Upper lobe of left lung (tissue), 6 donors: ENCODE measurements around the gene RSBN1L. TPM values are rescaled to one million over a fixed set of nuclear protein-coding genes. Genes with fewer than 3 reads are reported as not detected.

Experiments used
- ATAC-seq, 2 donors: fragments of 200-7000 bp; cut with Tn5 transposase; one replicate each; pipeline ENCODE4 v1.9.1; 2022; ENCODE audit warnings: mild to moderate bottlenecking in 2 of 2, moderate library complexity in 2 of 2; ENCODE audit not compliant: low FRiP score in 2 of 2
- DNase-seq, 2 donors: peaks; one replicate each; pipeline ENCODE4 v3.0.0-alpha.2; 2019 to 2020
- H3K27ac ChIP-seq, 4 donors: fragments of 200-600 bp; sonication (generic); one replicate each; pipeline ENCODE4 v1.5.1; 2016 to 2019
- H3K27me3 ChIP-seq, 4 donors: fragments of 200-600 bp; sonication (generic); one replicate each; pipeline ENCODE4 v1.5.1; 2017 to 2019
- H3K36me3 ChIP-seq, 4 donors: fragments of 200-600 bp; sonication (generic); one replicate each; pipeline ENCODE4 v1.5.1; 2016 to 2019
- H3K4me1 ChIP-seq, 4 donors: fragments of 200-600 bp; sonication (generic); one replicate each; pipeline ENCODE4 v1.5.1; 2018 to 2019
- H3K4me3 ChIP-seq, 4 donors: fragments of 200-600 bp; sonication (generic); one replicate each; pipeline ENCODE4 v1.5.1; 2017 to 2019; ENCODE audit warnings: mild to moderate bottlenecking in 2 of 4, moderate library complexity in 1 of 4
- H3K9me3 ChIP-seq, 4 donors: fragments of 200-600 bp; sonication (generic); one replicate each; pipeline ENCODE4 v1.5.1; 2018 to 2019
- CTCF ChIP-seq, 6 experiments: fragments of 450-650 bp in 4 of 6; fragments of 200-600 bp in 2 of 6; sonication (generic) in 2 of 6; IDR thresholded peaks; one replicate each; pipeline ENCODE4 v1.5.1; 2016 to 2019; ENCODE audit warnings: antibody characterized with exemption in 6 of 6
- EP300 ChIP-seq, 4 donors: sonication (generic); formaldehyde crosslinking; IDR thresholded peaks; one replicate each; pipeline ENCODE4 v1.5.1; 2017; ENCODE audit warnings: antibody characterized with exemption in 4 of 4, control low read depth in 2 of 4
- POLR2A ChIP-seq, 4 donors: fragments of 450-650 bp; IDR thresholded peaks; one replicate each; pipeline ENCODE4 v1.5.1; 2016 to 2017; ENCODE audit warnings: antibody characterized with exemption in 4 of 4, mild to moderate bottlenecking in 2 of 4
- POLR2AphosphoS5 ChIP-seq, 2 donors: sonication (generic); formaldehyde crosslinking; IDR thresholded peaks; one replicate each; pipeline ENCODE4 v1.5.1; 2017; ENCODE audit warnings: antibody characterized with exemption in 2 of 2
- WGBS, 2 donors: methylation state at CpG; one replicate each; pipeline ENCODE4 v1.1.5; 2017 to 2018; 5-methylcytosine and 5-hydroxymethylcytosine counted together
- total RNA-seq, 6 donors: library from RNA; depleted of rRNA in 4 of 6; stranded (reverse); fragments of >200 nt in 4 of 6; gene quantifications; one replicate each; pipeline versions ENCODE4 v1.1.0 to v1.2.1, GENCODE V29; 2016 to 2021
- donor health status: DM: no; HTN: no; CAD: no; lungs with moderate emphysema.
- donor health status: DM: no; HTN: yes; CAD: no; lungs with severe emphysema.

The RSBN1L gene
- total RNA-seq, 6 donors from 2014 or later: 15.1 to 43.7 (median 20.5) TPM

GRCh38 chr7:77797734-77798393 lies 101.6 kb downstream of the RSBN1L start:
- 0% methylated on average over 15 to 35 of the region's 35 CpGs for WGBS, 2 donors
- TF ChIP-seq POLR2A (IDR thresholded peaks at IDR 0.05): peak in 1 of 4 donors; percentile 15
- TF ChIP-seq EP300 (IDR thresholded peaks at IDR 0.05): no peak
- Histone ChIP-seq H3K27me3 (no peaks in the 10 kb centered on the region), H3K36me3 (peaks cover 0 to 7% (median 0%) of the 10 kb centered on the region in 4 donors), H3K9me3 (no peaks in the 10 kb centered on the region), H3K4me3 (peak overlapping the region; percentile 78 to 99 (median 97)), H3K4me1 (peaks cover 18 to 47% (median 23%) of the 10 kb centered on the region in 4 donors), H3K27ac (peak overlapping the region; percentile 78 to 95 (median 90))
- peak; percentile 44 to 57 for ATAC-seq
- peak; percentile 46 to 88 for DNase-seq

GRCh38 chr7:77798394-77799077 lies 102.3 kb downstream of the RSBN1L start, which contains the start of the genes PHTF2 and TMEM60:
Gene PHTF2 (plus strand): TSS chr7:77798773.
Gene TMEM60 (minus strand): TSS chr7:77798434. CDS start chr7:77794373, 4,061 bp downstream.
- Histone ChIP-seq H3K27me3 (no peaks in the 10 kb centered on the region), H3K36me3 (peaks cover 0 to 6% (median 0%) of the 10 kb centered on the region in 4 donors), H3K4me3 (peak within 1 kb of the TSS; percentile 78 to 99 (median 97)), H3K4me1 (peaks cover 21 to 52% (median 27%) of the 10 kb centered on the region in 4 donors), H3K9me3 (no peaks in the 10 kb centered on the region), H3K27ac (peak within 1 kb of the TSS; percentile 78 to 95 (median 91))
- ATAC-seq (peak; percentile 97 to 99), DNase-seq (peak; percentile 99)
- peak in 5 of 6 experiments; percentile 28 to 71 (median 62) for TF ChIP-seq CTCF (IDR thresholded peaks at IDR 0.05)
- peak in 1 of 4 donors; percentile 11 for TF ChIP-seq EP300 (IDR thresholded peaks at IDR 0.05)
- TF ChIP-seq POLR2A (IDR thresholded peaks at IDR 0.05): peak in 3 of 4 donors; percentile 51 to 84 (median 58)
- peak; percentile 56 to 92 for TF ChIP-seq POLR2AphosphoS5 (IDR thresholded peaks at IDR 0.05)
- 1% methylated on average over 29 to 56 of the region's 61 CpGs for WGBS, 2 donors

- TF ChIP-seq POLR2A (IDR thresholded peaks at IDR 0.05): no peak
- peak in 1 of 2 donors; percentile 25 for TF ChIP-seq POLR2AphosphoS5 (IDR thresholded peaks at IDR 0.05)
- peaks cover 21 to 47% (median 27%) of the 10 kb centered on the region in 4 donors for H3K4me1 ChIP-seq
- WGBS, 2 donors: 3% methylated on average over 24 to 25 of the region's 55 CpGs
- no peaks in the 10 kb centered on the region for H3K36me3 ChIP-seq
- H3K27me3 ChIP-seq: no peaks in the 10 kb centered on the region
- DNase-seq (peak; percentile 27 to 90), ATAC-seq (peak in 1 of 2 donors; percentile 22)
- H3K9me3 ChIP-seq: no peaks in the 10 kb centered on the region
- peak overlapping the region; percentile 78 to 99 (median 97) for H3K4me3 ChIP-seq
- H3K27ac ChIP-seq: peak overlapping the region; percentile 78 to 95 (median 91)
Measured at GRCh38 chr7:77799078-77799964, 103.1 kb downstream of the RSBN1L start.

GRCh38 chr7:77800158-77800557 lies 103.9 kb downstream of the RSBN1L start:
- DNase-seq (no peak), ATAC-seq (no peak)
- Histone ChIP-seq H3K27me3 (no peaks in the 10 kb centered on the region), H3K4me1 (peaks cover 21 to 38% (median 27%) of the 10 kb centered on the region in 4 donors), H3K4me3 (peak overlapping the region in 1 of 4 donors; percentile 78), H3K36me3 (no peaks in the 10 kb centered on the region), H3K27ac (peak overlapping the region in 1 of 4 donors; percentile 95), H3K9me3 (no peaks in the 10 kb centered on the region)
- 49% methylated on average over 4 of the region's 4 CpGs for whole genome bisulfite sequencing, 2 donors
- TF ChIP-seq POLR2AphosphoS5 (IDR thresholded peaks at IDR 0.05) (no peak), EP300 (IDR thresholded peaks at IDR 0.05) (no peak), CTCF (IDR thresholded peaks at IDR 0.05) (no peak), POLR2A (IDR thresholded peaks at IDR 0.05) (no peak)

GRCh38 chr7:77800730-77801129 lies 104.5 kb downstream of the RSBN1L start:
- DNase-seq (no peak), ATAC-seq (no peak)
- H3K4me1 ChIP-seq: peaks cover 21 to 37% (median 27%) of the 10 kb centered on the region in 4 donors
- H3K27me3 ChIP-seq: no peaks in the 10 kb centered on the region
- TF ChIP-seq CTCF (IDR thresholded peaks at IDR 0.05) (no peak), EP300 (IDR thresholded peaks at IDR 0.05) (no peak), POLR2AphosphoS5 (IDR thresholded peaks at IDR 0.05) (no peak), POLR2A (IDR thresholded peaks at IDR 0.05) (no peak)
- H3K36me3 ChIP-seq: no peaks in the 10 kb centered on the region
- H3K4me3 ChIP-seq: no peak overlapping the region
- H3K27ac ChIP-seq: no peak overlapping the region
- no peaks in the 10 kb centered on the region for H3K9me3 ChIP-seq
- WGBS, 2 donors: 94 to 96% methylated on average over 2 of the region's 2 CpGs
